ENCODE measurements around the gene SERPINA1. TPM values are rescaled to one million over a fixed set of nuclear protein-coding genes. Genes with fewer than 3 reads are reported as not detected.

The SERPINA1 gene
- total and polyA plus RNA-seq, 2 of the 13 experiments (the other 11 are each of a cell fraction or from before 2014, with no cell fraction given), result 3,266 to 11,015 TPM

- intact Hi-C loops (cut with micrococcal nuclease; ENCODE audit: unreplicated experiment), result no loop called here
- H3K9me3 ChIP-seq (ENCODE audit: low read length), result no peaks in the 10 kb centered on the region
- no peak for DNase-seq (ENCODE audit: low spot score)
- peaks cover 72% of the 10 kb centered on the region for H3K4me1 ChIP-seq (ENCODE audit: insufficient read depth, low read length)
- H2AFZ ChIP-seq (ENCODE audit: low read length), result no peak overlapping the region
- no TSS peak for BruUV-seq (replicated peaks)
- no peaks in the 10 kb centered on the region for H3K79me2 ChIP-seq (ENCODE audit: insufficient read depth, low read length)
- no peaks in the 10 kb centered on the region for H4K20me1 ChIP-seq (ENCODE audit: insufficient read depth, low read length)
- 88% methylated on average over 4 of the region's 4 CpGs for WGBS (ENCODE audit: low lambda C conversion rate)
- no peak overlapping the region for H3K27ac ChIP-seq (ENCODE audit: extremely low read length, insufficient read depth, low read length)
- in situ Hi-C loops (cut with HindIII; ENCODE audit: extremely low pct_ligation_motif_present, low pct_unique_long_range_greater_than_20kb), result no loop called here
- no peaks in the 10 kb centered on the region for H3K36me3 ChIP-seq (replicated peaks in 1 of 2; ENCODE audit: control insufficient read depth in 1 of 2, insufficient read depth in 2 of 2, low read length in 2 of 2)
- H3K4me2 ChIP-seq (ENCODE audit: low read depth, low read length), result no peak overlapping the region
- no peak overlapping the region for H3K9ac ChIP-seq (ENCODE audit: insufficient read depth, low read depth, low read length)
- CTCF ChIA-PET (ENCODE audit: low intra/inter-chr PET ratio, low total read pairs), result no interaction called here
- no peak overlapping the region for H3K4me3 ChIP-seq (replicated peaks in 1 of 3; ENCODE audit: insufficient read depth in 1 of 3, low read depth in 2 of 3, low read length in 3 of 3)
- peak; percentile 36 for FAIRE-seq
- POLR2A ChIA-PET, result interaction anchor here (1.5 kb wide), 1 partner anchor 59 kb away, joined by 4 read pairs; the partner anchor contains the start of gene SERPINA1
- peak; percentile 93 for ATAC-seq
- H3K27me3 ChIP-seq (ENCODE audit: control insufficient read depth in 1 of 2, insufficient read depth in 2 of 2, low read length in 2 of 2), result no peaks in the 10 kb centered on the region
- TF ChIP-seq ZNF329 (CRISPR knock-in tag; IDR thresholded peaks at IDR 0.05; ENCODE audit: low read depth), result no peak
- no peak for TF ChIP-seq FOXK2 (IDR thresholded peaks at IDR 0.05)
- no peak for TF ChIP-seq ZNF704 (CRISPR knock-in tag; IDR thresholded peaks at IDR 0.05; ENCODE audit: borderline replicate concordance)
- 0 out of 2 replicates have a peak, but pooled peaks have one; percentile 17 for TF ChIP-seq NR2F6 (IDR thresholded peaks at IDR 0.05)
- 0 out of 2 replicates have a peak, but pooled peaks have one; percentile 35 for TF ChIP-seq NR2F6 (CRISPR knock-in tag; IDR thresholded peaks at IDR 0.05)
- no peak for TF ChIP-seq MAZ (IDR thresholded peaks at IDR 0.05; ENCODE audit: borderline replicate concordance, low read depth, low read length)
- TF ChIP-seq MAZ (CRISPR knock-in tag; IDR thresholded peaks at IDR 0.05; ENCODE audit: low read depth), result no peak
- 0 out of 2 replicates have a peak, but pooled peaks have one; percentile 20 for TF ChIP-seq HNF1B (CRISPR knock-in tag; IDR thresholded peaks at IDR 0.05)
- 0 out of 2 replicates have a peak, but pooled peaks have one; percentile 34 for TF ChIP-seq MED1 (CRISPR knock-in tag; IDR thresholded peaks at IDR 0.05)
- no peak for TF ChIP-seq BRF2 (CRISPR knock-in tag; IDR thresholded peaks at IDR 0.05)
- no peak for TF ChIP-seq TERF1 (CRISPR knock-in tag; IDR thresholded peaks at IDR 0.05)
- TF ChIP-seq RARA (CRISPR knock-in tag; IDR thresholded peaks at IDR 0.05), result 0 out of 2 replicates have a peak, but pooled peaks have one; percentile 18
- TF ChIP-seq GPN1 (CRISPR knock-in tag; IDR thresholded peaks at IDR 0.05; ENCODE audit: borderline replicate concordance), result no peak
- no peak for TF ChIP-seq FOSL1 (CRISPR knock-in tag; IDR thresholded peaks at IDR 0.05; ENCODE audit: borderline replicate concordance)
- TF ChIP-seq NBN (conservative IDR thresholded peaks at IDR 0.05), result no peak
- TF ChIP-seq STAG1 (CRISPR knock-in tag; IDR thresholded peaks at IDR 0.05), result peak; percentile 63
- no peak for TF ChIP-seq ZNF292 (CRISPR knock-in tag; IDR thresholded peaks at IDR 0.05; ENCODE audit: borderline replicate concordance, low read depth)
- peak; percentile 59 for TF ChIP-seq CTCF (CRISPR knock-in tag; IDR thresholded peaks at IDR 0.05)
- TF ChIP-seq JUND (CRISPR knock-in tag; IDR thresholded peaks at IDR 0.05), result no peak
These were observed 58.5 kb downstream of the SERPINA1 start for GRCh38 chr14:94329857-94330256.
